H1 (cell line): ENCODE measurements around the gene RBM6. TPM values are rescaled to one million over a fixed set of nuclear protein-coding genes. Genes with fewer than 3 reads are reported as not detected.

Source experiments
- CTCF ChIA-PET: fragments of 300-600 bp; sonication (Branson Sonifier 250); formaldehyde crosslinking; loops from one replicate; lab custom pipeline; 2021; ENCODE audit not compliant: partially characterized antibody; lab: Charles Lee
- POLR2A ChIA-PET: fragments of 300-600 bp; sonication (Branson Sonifier 250); formaldehyde crosslinking; loops from one replicate; lab custom pipeline; 2021; ENCODE audit warnings: inconsistent platforms; ENCODE audit not compliant: partially characterized antibody; lab: Charles Lee
- DNase-seq, 2 experiments: peaks; one replicate each; pipeline versions ENCODE4 v3.0.0 to v3.0.0-alpha.2; 2010 to 2022; ENCODE audit warnings: low spot score in 2 of 2, low read depth in 1 of 2, mixed read lengths in 1 of 2
- FAIRE-seq: peaks from 2 replicates; lab custom pipeline; 2011; peaks lifted over from hg19 to GRCh38; lab: Jason Lieb, UNC
- H2AFZ ChIP-seq: 2 replicates; pipeline ENCODE4 v1.8.1; 2012; ENCODE audit warnings: low read length, inconsistent platforms
- H2AK5ac ChIP-seq: 2 replicates; pipeline ENCODE4 v1.6.1; 2013; ENCODE audit warnings: low read depth, low read length
- H2BK120ac ChIP-seq: replicated peaks from 2 replicates; pipeline ENCODE3; 2013; ENCODE audit warnings: low read depth, low read length, inconsistent platforms
- H2BK12ac ChIP-seq: 2 replicates; pipeline ENCODE4 v1.6.1; 2013; ENCODE audit warnings: low read depth, low read length
- H2BK15ac ChIP-seq: 2 replicates; pipeline ENCODE4 v1.6.1; 2013; ENCODE audit warnings: low read length
- H2BK20ac ChIP-seq: 2 replicates; pipeline ENCODE4 v1.6.1; 2013; ENCODE audit warnings: low read length
- H2BK5ac ChIP-seq: 2 replicates; pipeline ENCODE4 v1.6.1; 2013; ENCODE audit warnings: low read depth, low read length
- H3K14ac ChIP-seq: 2 replicates; pipeline ENCODE4 v1.6.1; 2013; ENCODE audit warnings: inconsistent platforms; ENCODE audit not compliant: insufficient read length
- H3K18ac ChIP-seq: 2 replicates; pipeline ENCODE4 v1.6.1; 2013; ENCODE audit warnings: low read length; ENCODE audit errors: extremely low read depth
- H3K23ac ChIP-seq: 2 replicates; pipeline ENCODE4 v1.6.1; 2013; ENCODE audit warnings: inconsistent platforms; ENCODE audit not compliant: insufficient read length
- H3K23me2 ChIP-seq: 2 replicates; pipeline ENCODE4 v1.6.1; 2013; ENCODE audit warnings: low read depth, low read length
- H3K27ac ChIP-seq: 2 replicates; pipeline ENCODE4 v1.6.1; 2011; ENCODE audit warnings: low read depth, low read length, inconsistent platforms
- H3K27me3 ChIP-seq, 4 experiments: replicated peaks in 1 of 4; 1 replicate in 1 of 4; 2 replicates in 3 of 4; pipeline versions ENCODE4 v1.6.1 to v1.8.1; 2011 to 2013; ENCODE audit warnings: low read length in 3 of 4, mild to moderate bottlenecking in 3 of 4, inconsistent platforms in 2 of 4, mixed read lengths in 2 of 4, moderate library complexity in 1 of 4; ENCODE audit not compliant: control insufficient read depth in 3 of 4, insufficient read depth in 3 of 4; ENCODE audit errors: extremely low read depth in 1 of 4
- H3K36me3 ChIP-seq, 4 experiments: 2 replicates each; pipeline versions ENCODE4 v1.6.1 to v1.8.1; 2011 to 2013; ENCODE audit warnings: mild to moderate bottlenecking in 4 of 4, low read length in 3 of 4, moderate library complexity in 2 of 4, control low read depth in 1 of 4, inconsistent platforms in 1 of 4; ENCODE audit not compliant: insufficient read depth in 4 of 4, control insufficient read depth in 2 of 4
- H3K4ac ChIP-seq: replicated peaks from 2 replicates; pipeline ENCODE3; 2013; ENCODE audit warnings: low read length, low read depth, mixed read lengths, inconsistent platforms; ENCODE audit not compliant: insufficient read length
- H3K4me1 ChIP-seq, 4 experiments: replicated peaks in 1 of 4; 1 replicate in 1 of 4; 2 replicates in 3 of 4; pipeline versions ENCODE4 v1.6.1 to v1.8.1; 2011 to 2013; ENCODE audit warnings: low read length in 3 of 4, inconsistent platforms in 2 of 4, mixed read lengths in 1 of 4; ENCODE audit not compliant: insufficient read depth in 4 of 4, control insufficient read depth in 3 of 4
- H3K4me2 ChIP-seq, 2 experiments: 2 replicates each; pipeline versions ENCODE4 v1.6.1 to v1.8.1; 2011 to 2013; ENCODE audit warnings: low read depth in 2 of 2, low read length in 2 of 2, control low read depth in 1 of 2, inconsistent platforms in 1 of 2, mild to moderate bottlenecking in 1 of 2; ENCODE audit not compliant: insufficient read depth in 1 of 2
- H3K4me3 ChIP-seq, 4 experiments: fragments of 200-600, 300-600 bp in 1 of 4; sonication (generic), shearing (Covaris generic), sonication (Bioruptor Twin) in 1 of 4; 2 replicates each; pipeline versions ENCODE4 v1.5.1 to v1.8.1; 2011 to 2016; ENCODE audit warnings: low read length in 4 of 4, low read depth in 3 of 4, control low read depth in 2 of 4, inconsistent platforms in 2 of 4, mild to moderate bottlenecking in 2 of 4, mixed read lengths in 1 of 4, moderate library complexity in 1 of 4; ENCODE audit not compliant: insufficient read depth in 2 of 4; ENCODE audit errors: extremely low read depth in 1 of 4
- H3K56ac ChIP-seq: replicated peaks from 2 replicates; pipeline ENCODE3; 2013; ENCODE audit warnings: low read depth, mild to moderate bottlenecking, mixed read lengths, low read length, inconsistent platforms; ENCODE audit not compliant: insufficient read length
- H3K79me1 ChIP-seq: 2 replicates; pipeline ENCODE4 v1.6.1; 2013; ENCODE audit warnings: low read depth, low read length, control low read depth
- H3K79me2 ChIP-seq, 2 experiments: 2 replicates each; pipeline versions ENCODE4 v1.6.1 to v1.8.1; 2012 to 2013; ENCODE audit warnings: low read length in 2 of 2, mild to moderate bottlenecking in 2 of 2, inconsistent platforms in 1 of 2; ENCODE audit not compliant: insufficient read depth in 2 of 2, control insufficient read depth in 1 of 2
- H3K9ac ChIP-seq, 4 experiments: replicated peaks in 1 of 4; 1 replicate in 1 of 4; 2 replicates in 3 of 4; pipeline versions ENCODE4 v1.6.1 to v1.8.1; 2011 to 2013; ENCODE audit warnings: low read depth in 3 of 4, low read length in 3 of 4, control low read depth in 2 of 4, mild to moderate bottlenecking in 2 of 4, moderate library complexity in 2 of 4, inconsistent platforms in 1 of 4; ENCODE audit errors: extremely low read depth in 1 of 4
- H3K9me3 ChIP-seq, 2 experiments: 2 replicates each; pipeline versions ENCODE4 v1.6.1 to v1.8.1; 2012 to 2013; ENCODE audit warnings: mild to moderate bottlenecking in 2 of 2, moderate library complexity in 2 of 2, control low read depth in 1 of 2, inconsistent platforms in 1 of 2, low read depth in 1 of 2, low read length in 1 of 2, mixed read lengths in 1 of 2; ENCODE audit not compliant: insufficient read depth in 2 of 2
- H4K20me1 ChIP-seq, 2 experiments: replicated peaks in 1 of 2; 2 replicates each; pipeline versions ENCODE3 to v1.8.1; 2011 to 2013; ENCODE audit warnings: inconsistent platforms in 2 of 2, low read length in 2 of 2, mild to moderate bottlenecking in 1 of 2; ENCODE audit not compliant: insufficient read depth in 2 of 2, control insufficient read depth in 1 of 2
- H4K5ac ChIP-seq: 2 replicates; pipeline ENCODE4 v1.6.1; 2013; ENCODE audit warnings: low read length, low read depth, mixed read lengths, inconsistent platforms; ENCODE audit not compliant: insufficient read length
- H4K8ac ChIP-seq: 2 replicates; pipeline ENCODE4 v1.8.0; 2013; ENCODE audit warnings: mild to moderate bottlenecking, moderate library complexity, low read length, inconsistent platforms; ENCODE audit not compliant: insufficient read depth; ENCODE audit errors: extremely low read depth
- H4K91ac ChIP-seq: replicated peaks from 2 replicates; pipeline ENCODE3; 2013; ENCODE audit warnings: low read length, mixed read lengths, inconsistent platforms; ENCODE audit not compliant: insufficient read length
- CTBP2 ChIP-seq: IDR thresholded peaks from 2 replicates; pipeline ENCODE4 v1.7.0; 2011; ENCODE audit warnings: borderline replicate concordance, mild to moderate bottlenecking, moderate library complexity, mixed read lengths, low read length; ENCODE audit not compliant: insufficient read depth, insufficient read length
- EGR1 ChIP-seq: IDR thresholded peaks from 2 replicates; pipeline ENCODE4 v1.6.1; 2011; ENCODE audit warnings: low read depth, low read length, borderline replicate concordance
- SP1 ChIP-seq: IDR thresholded peaks from 2 replicates; pipeline ENCODE4 v1.6.1; 2011; ENCODE audit warnings: low read depth, low read length
- TEAD4 ChIP-seq: IDR thresholded peaks from 2 replicates; pipeline ENCODE4 v1.6.1; 2012; ENCODE audit warnings: low read depth, low read length, inconsistent platforms, mixed read lengths
- polyA plus RNA-seq, 7 experiments: library from polyadenylated mRNA; depleted of rRNA in 3 of 7; stranded (reverse) in 5 of 7; unstranded in 2 of 7; fragments of >200 nt in 5 of 7; fragments of 200-250 nt in 2 of 7; gene quantifications; 1 replicate in 5 of 7; 2 replicates in 1 of 7; 4 replicates in 1 of 7; pipeline versions ENCODE4 v1.2.1 to v1.2.3, GENCODE V29; 2011 to 2013; ENCODE audit warnings: missing spikeins in 2 of 7, mixed read lengths in 2 of 7
- total RNA-seq: library from RNA; stranded (reverse); fragmentation: NEBNext Ultra II Directional; extraction: Animal tissue kit (Norgen Biotek cat#: 25700); gene quantifications from 2 replicates; pipeline ENCODE4 v1.2.1, GENCODE V29; 2021
- TF ChIP-seq, protein P1 (sequence below): IDR thresholded peaks from 2 replicates; pipeline ENCODE4 v1.6.1; 2012; ENCODE audit warnings: low read length, inconsistent platforms
- TF ChIP-seq, protein P2 (sequence below): IDR thresholded peaks from 2 replicates; pipeline ENCODE4 v1.6.1; 2012; ENCODE audit warnings: inconsistent platforms

Gene RBM6
- total and polyA plus RNA-seq, 2 of the 8 experiments (the other 6 are each of a cell fraction or from before 2014, with no cell fraction given): 30.6 to 80.1 TPM

DNA sequence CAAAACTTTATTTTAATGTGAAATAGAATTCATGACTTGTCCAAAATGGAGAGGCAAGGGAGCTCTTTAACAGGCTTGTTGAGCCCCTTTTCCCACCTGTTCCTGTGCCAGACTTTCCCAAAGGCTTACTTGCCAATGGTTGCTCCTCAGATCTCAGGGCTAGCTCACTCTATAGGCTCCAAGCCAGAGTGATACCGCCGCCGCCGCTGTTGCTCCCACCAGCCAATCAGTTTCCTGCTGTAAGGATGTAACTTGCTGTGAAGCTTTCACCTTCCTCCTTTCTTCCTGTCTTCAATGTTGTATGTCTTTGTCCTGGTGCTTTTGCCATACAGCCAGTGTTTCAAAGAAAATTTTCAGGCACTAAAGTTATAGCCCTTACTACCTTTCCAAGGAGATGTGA lies 107.5 kb downstream of the RBM6 start (continued):
- TF ChIP-seq SP1: no peak

DNA sequence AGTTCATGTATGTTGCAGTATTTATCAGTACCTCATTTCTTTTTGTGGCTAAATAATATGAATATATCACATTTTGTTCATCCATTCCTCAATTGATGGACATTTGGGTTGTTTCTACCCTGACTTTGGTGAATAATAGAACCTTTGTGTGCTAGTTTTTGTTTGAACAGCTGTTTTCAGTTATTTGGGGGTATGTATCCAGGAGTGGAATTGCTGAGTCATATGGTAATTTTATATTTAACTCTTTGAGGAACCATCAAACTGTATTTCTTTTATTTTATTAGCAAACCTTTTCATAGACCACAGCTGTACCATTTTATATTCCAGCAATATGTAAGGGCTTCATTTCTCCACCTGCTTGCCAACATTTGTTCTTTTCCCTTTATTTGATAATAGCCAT lies 110.4 kb downstream of the RBM6 start:
- no peak overlapping the region for H3K27ac ChIP-seq
- no peaks in the 10 kb centered on the region for H3K27me3 ChIP-seq
- H3K4me3 ChIP-seq: no peak overlapping the region
- no peak overlapping the region for H2BK12ac ChIP-seq
- no peak overlapping the region for H2BK120ac ChIP-seq
- H2BK20ac ChIP-seq: no peak overlapping the region
- ChIA-PET CTCF (no interaction called here), POLR2A (no interaction called here)
- no peaks in the 10 kb centered on the region for H3K23me2 ChIP-seq
- H3K14ac ChIP-seq: no peak overlapping the region
- peaks cover 0 to 2% of the 10 kb centered on the region in 2 experiments for H4K20me1 ChIP-seq
- DNase-seq: no peak
- no peak overlapping the region for H4K91ac ChIP-seq
- H4K5ac ChIP-seq: no peak overlapping the region
- H2BK5ac ChIP-seq: no peak overlapping the region
- H3K18ac ChIP-seq: no peak overlapping the region
- H2AFZ ChIP-seq: no peak overlapping the region
- H3K4me1 ChIP-seq: no peaks in the 10 kb centered on the region
- H3K9ac ChIP-seq: no peak overlapping the region
- H3K79me1 ChIP-seq: no peaks in the 10 kb centered on the region; the same call in 1 of the 2 replicates
- no peak overlapping the region for H3K56ac ChIP-seq
- no peak overlapping the region for H4K8ac ChIP-seq
- no peak overlapping the region for H3K23ac ChIP-seq
- H3K36me3 ChIP-seq: peaks cover 2 to 19% (median 10%) of the 10 kb centered on the region in 4 experiments; a peak in 7 of 8 replicates
- no peak overlapping the region for H2AK5ac ChIP-seq
- FAIRE-seq: no peak
- H3K4me2 ChIP-seq: no peak overlapping the region
- no peak overlapping the region for H3K4ac ChIP-seq
- H3K79me2 ChIP-seq: no peaks in the 10 kb centered on the region
- H2BK15ac ChIP-seq: no peak overlapping the region
- no peaks in the 10 kb centered on the region for H3K9me3 ChIP-seq
- TF ChIP-seq CTBP2 (no peak), TEAD4 (no peak), EGR1 (no peak)
- TF ChIP-seq, protein P1, sequence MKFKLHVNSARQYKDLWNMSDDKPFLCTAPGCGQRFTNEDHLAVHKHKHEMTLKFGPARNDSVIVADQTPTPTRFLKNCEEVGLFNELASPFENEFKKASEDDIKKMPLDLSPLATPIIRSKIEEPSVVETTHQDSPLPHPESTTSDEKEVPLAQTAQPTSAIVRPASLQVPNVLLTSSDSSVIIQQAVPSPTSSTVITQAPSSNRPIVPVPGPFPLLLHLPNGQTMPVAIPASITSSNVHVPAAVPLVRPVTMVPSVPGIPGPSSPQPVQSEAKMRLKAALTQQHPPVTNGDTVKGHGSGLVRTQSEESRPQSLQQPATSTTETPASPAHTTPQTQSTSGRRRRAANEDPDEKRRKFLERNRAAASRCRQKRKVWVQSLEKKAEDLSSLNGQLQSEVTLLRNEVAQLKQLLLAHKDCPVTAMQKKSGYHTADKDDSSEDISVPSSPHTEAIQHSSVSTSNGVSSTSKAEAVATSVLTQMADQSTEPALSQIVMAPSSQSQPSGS: no peak
- TF ChIP-seq, protein P2, sequence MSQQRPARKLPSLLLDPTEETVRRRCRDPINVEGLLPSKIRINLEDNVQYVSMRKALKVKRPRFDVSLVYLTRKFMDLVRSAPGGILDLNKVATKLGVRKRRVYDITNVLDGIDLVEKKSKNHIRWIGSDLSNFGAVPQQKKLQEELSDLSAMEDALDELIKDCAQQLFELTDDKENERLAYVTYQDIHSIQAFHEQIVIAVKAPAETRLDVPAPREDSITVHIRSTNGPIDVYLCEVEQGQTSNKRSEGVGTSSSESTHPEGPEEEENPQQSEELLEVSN: no peak
